H9 (cell line): ENCODE results near the gene CADM3. TPM values are rescaled to one million over a fixed set of nuclear protein-coding genes. Genes with fewer than 3 reads are reported as not detected.

Source experiments
- DNase-seq: peaks from one replicate; pipeline ENCODE4 v3.0.0-alpha.2; 2017
- H2AFZ ChIP-seq: one replicate; pipeline ENCODE4 v1.6.1; 2013; ENCODE audit warnings: mild to moderate bottlenecking, low read length, control low read depth, moderate library complexity
- H2AK5ac ChIP-seq: 2 replicates; pipeline ENCODE4 v1.6.1; 2013; ENCODE audit warnings: low read length, control low read depth, mixed read lengths; ENCODE audit not compliant: insufficient read length
- H2BK120ac ChIP-seq: one replicate; pipeline ENCODE4 v1.6.1; 2013; ENCODE audit warnings: low read depth, mild to moderate bottlenecking, low read length, control low read depth, inconsistent platforms; ENCODE audit not compliant: poor library complexity, severe bottlenecking
- H2BK12ac ChIP-seq: 2 replicates; pipeline ENCODE4 v1.6.1; 2013; ENCODE audit warnings: low read length, control low read depth, mixed read lengths, low read depth; ENCODE audit not compliant: insufficient read length
- H2BK15ac ChIP-seq: 2 replicates; pipeline ENCODE4 v1.6.1; 2013; ENCODE audit warnings: low read depth, low read length, control low read depth
- H2BK20ac ChIP-seq: one replicate; pipeline ENCODE4 v1.6.1; 2013; ENCODE audit warnings: low read depth, mild to moderate bottlenecking, low read length, control low read depth, inconsistent platforms; ENCODE audit not compliant: poor library complexity, severe bottlenecking
- H2BK5ac ChIP-seq: 2 replicates; pipeline ENCODE4 v1.6.1; 2013; ENCODE audit warnings: low read length, control low read depth, mixed read lengths; ENCODE audit not compliant: insufficient read length
- H3K14ac ChIP-seq: 2 replicates; pipeline ENCODE4 v1.6.1; 2013; ENCODE audit warnings: low read length, control low read depth; ENCODE audit not compliant: insufficient read depth
- H3K18ac ChIP-seq: 2 replicates; pipeline ENCODE4 v1.6.1; 2013; ENCODE audit warnings: low read depth, mild to moderate bottlenecking, mixed read lengths, low read length, control low read depth; ENCODE audit not compliant: insufficient read length
- H3K23ac ChIP-seq: 2 replicates; pipeline ENCODE4 v1.6.1; 2013; ENCODE audit warnings: low read length, control low read depth, mixed read lengths, low read depth; ENCODE audit not compliant: insufficient read length
- H3K23me2 ChIP-seq: 2 replicates; pipeline ENCODE4 v1.6.1; 2013; ENCODE audit warnings: low read depth, mild to moderate bottlenecking, mixed read lengths, low read length, control low read depth; ENCODE audit not compliant: insufficient read length, poor library complexity, severe bottlenecking
- H3K27ac ChIP-seq: 2 replicates; pipeline ENCODE4 v1.5.1; 2013; ENCODE audit warnings: low read length, control low read depth, mixed read lengths, low read depth; ENCODE audit not compliant: insufficient read length
- H3K27me3 ChIP-seq: 2 replicates; pipeline ENCODE4 v1.6.1; 2013; ENCODE audit warnings: low read length, control low read depth, inconsistent platforms; ENCODE audit not compliant: insufficient read depth
- H3K4ac ChIP-seq: 2 replicates; pipeline ENCODE4 v1.6.1; 2013; ENCODE audit warnings: low read depth, mild to moderate bottlenecking, control low read depth, inconsistent platforms, low read length, moderate library complexity
- H3K4me1 ChIP-seq: 2 replicates; pipeline ENCODE4 v1.6.1; 2013; ENCODE audit warnings: low read length, control low read depth, inconsistent platforms; ENCODE audit not compliant: insufficient read depth
- H3K4me2 ChIP-seq: 2 replicates; pipeline ENCODE4 v1.6.1; 2013; ENCODE audit warnings: low read length, control low read depth, mixed read lengths; ENCODE audit not compliant: insufficient read length, insufficient read depth
- H3K56ac ChIP-seq: 2 replicates; pipeline ENCODE4 v1.6.1; 2013; ENCODE audit warnings: low read depth, mild to moderate bottlenecking, mixed read lengths, low read length, control low read depth; ENCODE audit not compliant: insufficient read length
- H3K79me1 ChIP-seq: 2 replicates; pipeline ENCODE4 v1.6.1; 2013; ENCODE audit warnings: low read depth, mild to moderate bottlenecking, moderate library complexity, low read length, control low read depth, inconsistent platforms; ENCODE audit not compliant: insufficient read depth, poor library complexity, severe bottlenecking
- H3K79me2 ChIP-seq: 2 replicates; pipeline ENCODE4 v1.6.1; 2013; ENCODE audit warnings: low read length, control low read depth, inconsistent platforms; ENCODE audit not compliant: insufficient read depth
- H3K9ac ChIP-seq: 2 replicates; pipeline ENCODE4 v1.6.1; 2013; ENCODE audit warnings: low read length, control low read depth, mixed read lengths; ENCODE audit not compliant: insufficient read length; ENCODE audit errors: extremely low read depth
- H3K9me3 ChIP-seq: one replicate; pipeline ENCODE4 v1.6.1; 2013; ENCODE audit warnings: low read depth, low read length, inconsistent platforms; ENCODE audit not compliant: control insufficient read depth
- H3T11ph ChIP-seq: one replicate; pipeline ENCODE4 v1.6.1; 2013; ENCODE audit warnings: mild to moderate bottlenecking, low read length, control low read depth, inconsistent platforms
- H4K20me1 ChIP-seq: one replicate; pipeline ENCODE4 v1.6.1; 2013; ENCODE audit not compliant: control insufficient read depth, insufficient read length, insufficient read depth
- H4K5ac ChIP-seq: 2 replicates; pipeline ENCODE4 v1.6.1; 2013; ENCODE audit warnings: low read depth, mild to moderate bottlenecking, mixed read lengths, low read length, control low read depth; ENCODE audit not compliant: insufficient read length
- H4K8ac ChIP-seq: replicated peaks from 2 replicates; pipeline ENCODE4 v1.6.1; 2013; ENCODE audit warnings: low read length, control low read depth, mixed read lengths, low read depth; ENCODE audit not compliant: insufficient read length
- H4K91ac ChIP-seq: 2 replicates; pipeline ENCODE4 v1.6.1; 2013; ENCODE audit warnings: low read depth, mild to moderate bottlenecking, moderate library complexity, mixed read lengths, low read length, control low read depth; ENCODE audit not compliant: insufficient read length
- H3K27ac Mint-ChIP-seq, 3 experiments: 2 replicates in 2 of 3; 3 replicates in 1 of 3; pipeline ENCODE4 v1.8.0; 2020 to 2021; ENCODE audit warnings: mixed read lengths in 3 of 3, mild to moderate bottlenecking in 1 of 3, moderate library complexity in 1 of 3
- H3K27me3 Mint-ChIP-seq: 2 replicates; pipeline ENCODE4 v1.8.0; 2021; ENCODE audit warnings: low read depth, mild to moderate bottlenecking, moderate library complexity, mixed read lengths
- H3K36me3 Mint-ChIP-seq, 3 experiments: 2 replicates in 2 of 3; 3 replicates in 1 of 3; pipeline ENCODE4 v1.8.0; 2020 to 2021; ENCODE audit warnings: low read depth in 3 of 3, mixed read lengths in 3 of 3; ENCODE audit not compliant: insufficient read depth in 1 of 3
- H3K4me1 Mint-ChIP-seq, 2 experiments: 2 replicates each; pipeline ENCODE4 v1.8.0; 2020; ENCODE audit warnings: mixed read lengths in 2 of 2
- H3K4me3 Mint-ChIP-seq, 2 experiments: 2 replicates in 1 of 2; 3 replicates in 1 of 2; pipeline ENCODE4 v1.8.0; 2020 to 2021; ENCODE audit warnings: mild to moderate bottlenecking in 2 of 2, mixed read lengths in 2 of 2, moderate library complexity in 1 of 2
- H3K9me3 Mint-ChIP-seq, 2 experiments: 2 replicates in 1 of 2; 3 replicates in 1 of 2; pipeline ENCODE4 v1.8.0; 2020; ENCODE audit warnings: mild to moderate bottlenecking in 2 of 2, mixed read lengths in 2 of 2, moderate library complexity in 1 of 2
- WGBS: extraction: QIAGEN DNeasy Blood & Tissue Kit; methylation state at CpG from one replicate; pipeline ENCODE4 v1.1.7; 2013; ENCODE audit warnings: missing lambda C conversion rate, low lambda C conversion rate, mixed read lengths; ENCODE audit not compliant: insufficient read length; ENCODE audit errors: extremely low coverage; 5-methylcytosine and 5-hydroxymethylcytosine counted together
- total RNA-seq: library from RNA; stranded (reverse); gene quantifications from 2 replicates; pipeline ENCODE4 v1.2.1, GENCODE V29; 2021
- TF ChIP-seq, protein P1 (sequence below): fragments of 200-600 bp; sonication (generic); conservative IDR thresholded peaks from 3 replicates; pipeline ENCODE4 v1.8.0; 2021; ENCODE audit warnings: antibody characterized with exemption, mild to moderate bottlenecking

The CADM3 gene
- total RNA-seq, 1 experiment from 2014 or later, result 5.6 TPM

DNA sequence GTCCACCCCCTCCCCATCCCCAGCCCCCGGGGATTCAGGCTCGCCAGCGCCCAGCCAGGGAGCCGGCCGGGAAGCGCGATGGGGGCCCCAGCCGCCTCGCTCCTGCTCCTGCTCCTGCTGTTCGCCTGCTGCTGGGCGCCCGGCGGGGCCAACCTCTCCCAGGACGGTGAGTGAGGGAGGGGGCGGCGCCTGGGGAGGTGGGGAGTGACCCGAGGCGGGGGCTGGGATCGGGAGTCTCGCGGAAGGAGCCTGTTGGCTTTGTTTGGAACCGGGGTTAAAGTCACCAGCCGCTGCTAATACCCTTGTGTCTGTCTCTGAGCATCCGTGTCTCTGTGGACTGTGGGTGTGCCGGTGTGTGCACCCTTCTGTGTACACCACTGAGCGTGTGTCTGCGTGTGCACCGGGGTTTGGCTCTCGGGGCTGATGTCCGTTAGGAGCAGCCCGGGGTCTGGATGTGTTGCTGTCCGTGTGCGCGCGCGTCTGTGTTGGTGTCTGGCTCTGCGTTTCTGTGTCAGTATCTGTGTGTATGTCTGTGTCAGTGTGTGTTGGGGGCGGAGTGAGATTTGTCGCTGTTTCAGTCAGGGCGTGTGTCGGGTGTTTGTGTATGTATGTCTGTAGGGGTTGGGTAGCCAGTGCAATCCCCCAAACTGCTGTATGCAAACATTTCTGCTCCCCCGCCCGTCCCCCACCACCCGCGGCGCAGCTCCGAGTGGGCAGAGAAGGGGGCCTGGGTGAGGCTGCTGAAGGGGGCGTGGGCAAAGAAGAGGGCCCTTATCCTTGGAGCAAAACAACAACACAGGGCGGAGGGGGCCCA lies 480 bp downstream of the CADM3 start:
- TF ChIP-seq, protein P1, sequence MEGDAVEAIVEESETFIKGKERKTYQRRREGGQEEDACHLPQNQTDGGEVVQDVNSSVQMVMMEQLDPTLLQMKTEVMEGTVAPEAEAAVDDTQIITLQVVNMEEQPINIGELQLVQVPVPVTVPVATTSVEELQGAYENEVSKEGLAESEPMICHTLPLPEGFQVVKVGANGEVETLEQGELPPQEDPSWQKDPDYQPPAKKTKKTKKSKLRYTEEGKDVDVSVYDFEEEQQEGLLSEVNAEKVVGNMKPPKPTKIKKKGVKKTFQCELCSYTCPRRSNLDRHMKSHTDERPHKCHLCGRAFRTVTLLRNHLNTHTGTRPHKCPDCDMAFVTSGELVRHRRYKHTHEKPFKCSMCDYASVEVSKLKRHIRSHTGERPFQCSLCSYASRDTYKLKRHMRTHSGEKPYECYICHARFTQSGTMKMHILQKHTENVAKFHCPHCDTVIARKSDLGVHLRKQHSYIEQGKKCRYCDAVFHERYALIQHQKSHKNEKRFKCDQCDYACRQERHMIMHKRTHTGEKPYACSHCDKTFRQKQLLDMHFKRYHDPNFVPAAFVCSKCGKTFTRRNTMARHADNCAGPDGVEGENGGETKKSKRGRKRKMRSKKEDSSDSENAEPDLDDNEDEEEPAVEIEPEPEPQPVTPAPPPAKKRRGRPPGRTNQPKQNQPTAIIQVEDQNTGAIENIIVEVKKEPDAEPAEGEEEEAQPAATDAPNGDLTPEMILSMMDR, result no peak
- no peaks in the 10 kb centered on the region for H4K20me1 ChIP-seq
- H3K14ac ChIP-seq, result 0 out of 2 replicates have a peak overlapping the region, but pooled peaks have one; percentile 8
- H4K8ac ChIP-seq, result no peak overlapping the region
- H4K91ac ChIP-seq, result no peak overlapping the region
- H3K4me3 Mint-ChIP-seq, result peak overlapping the region; percentile 72 to 97
- H3K27ac Mint-ChIP-seq, result peak overlapping the region in 1 of 3 experiments; percentile 17; a peak in 2 of 7 replicates
- H3K23ac ChIP-seq, result no peak overlapping the region
- H2AFZ ChIP-seq, result no peak overlapping the region
- no peaks in the 10 kb centered on the region for H3K27me3 ChIP-seq
- H3K23me2 ChIP-seq, result peaks cover 9% of the 10 kb centered on the region
- H3K79me2 ChIP-seq, result no peaks in the 10 kb centered on the region
- H4K5ac ChIP-seq, result no peak overlapping the region
- peaks cover 10 to 18% of the 10 kb centered on the region in 2 experiments for H3K4me1 Mint-ChIP-seq
- DNase-seq, result peak; percentile 66
- no peak overlapping the region for H2BK20ac ChIP-seq
- no peaks in the 10 kb centered on the region for H3K9me3 Mint-ChIP-seq
- no peak overlapping the region for H2BK15ac ChIP-seq
- H3K27me3 Mint-ChIP-seq, result peaks cover 48% of the 10 kb centered on the region
- H3K4me2 ChIP-seq, result peak overlapping the region; percentile 95
- H2AK5ac ChIP-seq, result no peak overlapping the region
- H3K36me3 Mint-ChIP-seq, result no peaks in the 10 kb centered on the region
- WGBS, result no CpG with 5 or more reads among the region's 49 CpGs
- H3K56ac ChIP-seq, result no peak overlapping the region
- no peak overlapping the region for H3T11ph ChIP-seq
- no peaks in the 10 kb centered on the region for H3K9me3 ChIP-seq
- no peak overlapping the region for H2BK12ac ChIP-seq
- no peak overlapping the region for H3K4ac ChIP-seq
- no peak overlapping the region for H2BK120ac ChIP-seq
- no peak overlapping the region for H3K27ac ChIP-seq
- peak overlapping the region; percentile 40 for H3K9ac ChIP-seq
- H3K79me1 ChIP-seq, result no peaks in the 10 kb centered on the region
- H3K18ac ChIP-seq, result no peak overlapping the region
- no peaks in the 10 kb centered on the region for H3K4me1 ChIP-seq
- no peak overlapping the region for H2BK5ac ChIP-seq
